IMR-90 (cell line): ENCODE results near the gene CFAP61. TPM values are rescaled to one million over a fixed set of nuclear protein-coding genes. Genes with fewer than 3 reads are reported as not detected.

Source experiments
- ATAC-seq: fragments of 200-7000 bp; cut with Tn5 transposase; 2 replicates; pipeline ENCODE4 v1.9.1; 2020; ENCODE audit warnings: low read depth, mild to moderate bottlenecking, moderate library complexity
- BruUV-seq: library from RNA; stranded (reverse); fragments of 400-500 nt; replicated peaks from 2 replicates; lab custom pipeline; 2021; lab: Mats Ljungman, UMichigan
- CTCF ChIA-PET: fragments of 300-600 bp; formaldehyde crosslinking; extraction: SDS; loops from one replicate; lab custom pipeline; 2021; ENCODE audit warnings: antibody characterized with exemption; lab: Yijun Ruan, JAX
- POLR2A ChIA-PET: fragments of 300-600 bp; sonication (Branson Sonifier 250); formaldehyde crosslinking; loops from one replicate; lab custom pipeline; 2022; ENCODE audit warnings: antibody characterized with exemption; ENCODE audit not compliant: unreplicated experiment; lab: Charles Lee
- DNase-seq: peaks from one replicate; pipeline ENCODE4 v3.0.0; 2013
- H2AFZ ChIP-seq: replicated peaks from 2 replicates; pipeline ENCODE3; 2013; ENCODE audit warnings: low read length, mild to moderate bottlenecking; ENCODE audit not compliant: poor library complexity
- H2AK5ac ChIP-seq: 2 replicates; pipeline ENCODE4 v1.6.1; 2013; ENCODE audit warnings: low read depth, low read length, inconsistent platforms
- H2AK9ac ChIP-seq: replicated peaks from 2 replicates; pipeline ENCODE3; 2013; ENCODE audit warnings: mild to moderate bottlenecking, low read depth, low read length, moderate library complexity; ENCODE audit not compliant: poor library complexity
- H2BK120ac ChIP-seq: 2 replicates; pipeline ENCODE4 v1.6.1; 2013; ENCODE audit warnings: low read depth, low read length, inconsistent platforms
- H2BK15ac ChIP-seq: 3 replicates; pipeline ENCODE4 v1.6.1; 2013; ENCODE audit warnings: low read depth, low read length, inconsistent platforms
- H2BK20ac ChIP-seq: 2 replicates; pipeline ENCODE4 v1.6.1; 2013; ENCODE audit warnings: low read depth, mild to moderate bottlenecking, inconsistent platforms, low read length, moderate library complexity
- H2BK5ac ChIP-seq: 2 replicates; pipeline ENCODE4 v1.6.1; 2013; ENCODE audit warnings: mild to moderate bottlenecking, low read depth, low read length, inconsistent platforms; ENCODE audit not compliant: poor library complexity, severe bottlenecking
- H3K14ac ChIP-seq: replicated peaks from 2 replicates; pipeline ENCODE4 v1.6.1; 2013; ENCODE audit warnings: low read depth, low read length, inconsistent platforms
- H3K18ac ChIP-seq: 2 replicates; pipeline ENCODE4 v1.6.1; 2013; ENCODE audit warnings: low read depth, low read length, control low read depth
- H3K23ac ChIP-seq: 2 replicates; pipeline ENCODE4 v1.6.1; 2013; ENCODE audit warnings: low read depth, low read length, inconsistent platforms
- H3K27ac ChIP-seq: 2 replicates; pipeline ENCODE4 v1.5.1; 2013; ENCODE audit warnings: mild to moderate bottlenecking, control low read depth, low read length; ENCODE audit not compliant: insufficient read depth
- H3K27me3 ChIP-seq: 2 replicates; pipeline ENCODE4 v1.6.1; 2013; ENCODE audit warnings: low read length; ENCODE audit not compliant: control insufficient read depth, insufficient read depth
- H3K36me3 ChIP-seq: 2 replicates; pipeline ENCODE4 v1.6.1; 2013; ENCODE audit warnings: low read length, mixed read lengths; ENCODE audit not compliant: control insufficient read depth, insufficient read depth
- H3K4ac ChIP-seq: 2 replicates; pipeline ENCODE4 v1.6.1; 2013; ENCODE audit warnings: low read depth, low read length, inconsistent platforms
- H3K4me1 ChIP-seq: 2 replicates; pipeline ENCODE4 v1.6.1; 2013; ENCODE audit warnings: low read length, mixed read lengths; ENCODE audit not compliant: control insufficient read depth, insufficient read depth
- H3K4me2 ChIP-seq: 2 replicates; pipeline ENCODE4 v1.6.1; 2013; ENCODE audit warnings: low read depth, mild to moderate bottlenecking, control low read depth, low read length, moderate library complexity
- H3K4me3 ChIP-seq: 2 replicates; pipeline ENCODE4 v1.5.1; 2013; ENCODE audit warnings: low read depth, mild to moderate bottlenecking, control low read depth, low read length, moderate library complexity; ENCODE audit not compliant: insufficient read depth
- H3K56ac ChIP-seq: 2 replicates; pipeline ENCODE4 v1.6.1; 2013; ENCODE audit warnings: low read length, inconsistent platforms; ENCODE audit not compliant: insufficient read depth; ENCODE audit errors: extremely low read depth
- H3K79me1 ChIP-seq, 2 experiments: 2 replicates each; pipeline ENCODE4 v1.6.1; 2013; ENCODE audit warnings: low read length in 2 of 2, inconsistent platforms in 1 of 2, low read depth in 1 of 2
- H3K9ac ChIP-seq: 2 replicates; pipeline ENCODE4 v1.6.1; 2013; ENCODE audit warnings: low read depth, low read length, control low read depth
- H3K9me1 ChIP-seq: 2 replicates; pipeline ENCODE4 v1.6.1; 2013; ENCODE audit warnings: low read length, inconsistent platforms; ENCODE audit not compliant: insufficient read depth
- H3K9me3 ChIP-seq: 2 replicates; pipeline ENCODE4 v1.6.1; 2013; ENCODE audit warnings: low read length; ENCODE audit not compliant: control insufficient read depth, insufficient read depth
- H4K20me1 ChIP-seq: 2 replicates; pipeline ENCODE4 v1.6.1; 2013; ENCODE audit warnings: low read length, inconsistent platforms; ENCODE audit not compliant: insufficient read depth
- H4K5ac ChIP-seq: 2 replicates; pipeline ENCODE4 v1.6.1; 2013; ENCODE audit warnings: mild to moderate bottlenecking, low read depth, low read length, control low read depth
- H4K8ac ChIP-seq, 2 experiments: 2 replicates each; pipeline ENCODE4 v1.6.1; 2013; ENCODE audit warnings: low read depth in 2 of 2, low read length in 2 of 2, control low read depth in 1 of 2, inconsistent platforms in 1 of 2
- H4K91ac ChIP-seq: 2 replicates; pipeline ENCODE4 v1.6.1; 2013; ENCODE audit warnings: low read depth, low read length, inconsistent platforms; ENCODE audit not compliant: insufficient read depth
- CHD1 ChIP-seq: IDR thresholded peaks from 2 replicates; pipeline ENCODE4 v1.6.1; 2012; ENCODE audit warnings: low read depth, low read length, improper control_type of control experiment
- CTCF ChIP-seq: conservative IDR thresholded peaks from 2 replicates; pipeline ENCODE4 v1.5.1; 2012; ENCODE audit warnings: mild to moderate bottlenecking, low read depth, low read length, improper control_type of control experiment
- FOS ChIP-seq: fragments of 150-350 bp; IDR thresholded peaks from 2 replicates; pipeline ENCODE4 v1.6.1; 2016; ENCODE audit warnings: low read depth, low read length
- MAFK ChIP-seq: IDR thresholded peaks from 2 replicates; pipeline ENCODE4 v1.6.1; 2012; ENCODE audit warnings: low read depth, low read length, improper control_type of control experiment
- NFE2L2 ChIP-seq: fragments of 150-350 bp; IDR thresholded peaks from 2 replicates; pipeline ENCODE4 v1.6.1; 2016; ENCODE audit warnings: low read depth, mild to moderate bottlenecking, low read length
- SMC3 ChIP-seq: fragments of 150-350 bp; IDR thresholded peaks from 2 replicates; pipeline ENCODE4 v1.6.1; 2016; ENCODE audit warnings: low read depth, mild to moderate bottlenecking, antibody characterized with exemption, low read length, moderate library complexity
- USF2 ChIP-seq: fragments of 150-350 bp; IDR thresholded peaks from 2 replicates; pipeline ENCODE4 v1.6.1; 2017; ENCODE audit warnings: mild to moderate bottlenecking, antibody characterized with exemption, low read length, low read depth
- WGBS, 2 experiments: methylation state at CpG; one replicate each; pipeline versions ENCODE4 v1.1.5 to v1.1.7; 2013; ENCODE audit warnings: missing lambda C conversion rate in 2 of 2; ENCODE audit not compliant: insufficient read length in 1 of 2; ENCODE audit errors: extremely low coverage in 2 of 2; 5-methylcytosine and 5-hydroxymethylcytosine counted together
- dilution Hi-C: fragments of 300-500 bp; cut with HindIII; formaldehyde crosslinking; loops from one replicate; pipeline ENCODE4 v1.14.3; 2018; ENCODE audit warnings: low sequenced_read_pairs; ENCODE audit not compliant: unreplicated experiment
- in situ Hi-C: fragments of 300-500 bp; cut with MboI; formaldehyde crosslinking; loops from 3 replicates; pipeline ENCODE4 v1.14.3; 2019; ENCODE audit warnings: low sequenced_read_pairs, inconsistent platforms, mixed read lengths
- intact Hi-C: fragments of 100-400 bp; cut with micrococcal nuclease; formaldehyde crosslinking; loops from 2 replicates; pipeline ENCODE4 v1.10.0; 2022
- polyA plus RNA-seq, 3 experiments: library from polyadenylated mRNA; depleted of rRNA; stranded (reverse); fragments of >200 nt; gene quantifications; 2 replicates each; pipeline ENCODE4 v1.2.3, GENCODE V29; 2012; ENCODE audit warnings: low replicate concordance in 1 of 3
- total RNA-seq: library from RNA; depleted of rRNA; stranded (reverse); fragments of >200 nt; gene quantifications from 2 replicates; pipeline ENCODE4 v1.2.3, GENCODE V29; 2012

CFAP61 gene
- total and polyA plus RNA-seq, 2 of the 4 experiments (the other 2 are of a cell fraction) = 0.07 TPM; not detected in 1

- peak; percentile 76 for TF ChIP-seq CTCF
These were observed 35.1 kb upstream of the CFAP61 start, which contains the start of gene NAA20 (continued) for GRCh38 chr20:20017001-20017843.

GRCh38 chr20:20017844-20018185 is 34.5 kb upstream of the CFAP61 start:
- Histone ChIP-seq H2AK9ac (peak overlapping the region; percentile 96), H3K27me3 (no peaks in the 10 kb centered on the region), H4K91ac (no peak overlapping the region), H3K4me2 (peak overlapping the region; percentile 100), H3K4ac (peak overlapping the region; percentile 79; the same call in 1 of the 2 replicates), H3K9me1 (peaks cover 19% of the 10 kb centered on the region), H2BK15ac (no peak overlapping the region), H3K27ac (peak overlapping the region; percentile 58), H2BK5ac (peak overlapping the region; percentile 28), H4K20me1 (peaks cover 17% of the 10 kb centered on the region), H3K79me1 (peaks cover 24 to 45% of the 10 kb centered on the region in 2 experiments), H2BK20ac (no peak overlapping the region), H3K56ac (no peak overlapping the region), H3K9me3 (no peaks in the 10 kb centered on the region), H4K8ac (peak overlapping the region; percentile 66 to 81; a peak in 2 of 4 replicates), H3K4me3 (peak overlapping the region; percentile 86), H2AK5ac (peak overlapping the region; percentile 49; the same call in 1 of the 2 replicates), H3K36me3 (peaks cover 5% of the 10 kb centered on the region; the same call in 1 of the 2 replicates), H3K4me1 (peaks cover 17% of the 10 kb centered on the region), H3K9ac (peak overlapping the region; percentile 88), H3K18ac (no peak overlapping the region), H4K5ac (peak overlapping the region; percentile 38), H2BK120ac (no peak overlapping the region), H2AFZ (peak overlapping the region; percentile 97), H3K23ac (0 out of 2 replicates have a peak overlapping the region, but pooled peaks have one; percentile 41), H3K14ac (peak overlapping the region; percentile 72)
- intact Hi-C loops = no loop called here
- POLR2A ChIA-PET = interaction anchor here (1.1 kb wide), 1 partner anchor 43 kb away, joined by 5 read pairs; no protein-coding TSS in a partner anchor
- no TSS peak for BruUV-seq
- ATAC-seq = no peak
- 2% methylated on average over 9 of the region's 17 CpGs; no CpG with 5 or more reads in 1 of the 2 experiments for WGBS, 2 experiments
- dilution Hi-C loops = no loop called here
- in situ Hi-C loops = no loop called here
- DNase-seq = no peak
- CTCF ChIA-PET = no interaction called here
- TF ChIP-seq USF2 = no peak
- TF ChIP-seq SMC3 = no peak
- no peak for TF ChIP-seq CHD1
- TF ChIP-seq CTCF = no peak
- no peak for TF ChIP-seq NFE2L2
- no peak for TF ChIP-seq MAFK
- no peak for TF ChIP-seq FOS
